Measurements from ENCODE around the gene ATAD3B.
"Not testable (repeated sequence)": the region's sequence is repeated elsewhere in the genome, so short reads cannot be mapped to it uniquely, and the experiment has no call there.

DNA sequence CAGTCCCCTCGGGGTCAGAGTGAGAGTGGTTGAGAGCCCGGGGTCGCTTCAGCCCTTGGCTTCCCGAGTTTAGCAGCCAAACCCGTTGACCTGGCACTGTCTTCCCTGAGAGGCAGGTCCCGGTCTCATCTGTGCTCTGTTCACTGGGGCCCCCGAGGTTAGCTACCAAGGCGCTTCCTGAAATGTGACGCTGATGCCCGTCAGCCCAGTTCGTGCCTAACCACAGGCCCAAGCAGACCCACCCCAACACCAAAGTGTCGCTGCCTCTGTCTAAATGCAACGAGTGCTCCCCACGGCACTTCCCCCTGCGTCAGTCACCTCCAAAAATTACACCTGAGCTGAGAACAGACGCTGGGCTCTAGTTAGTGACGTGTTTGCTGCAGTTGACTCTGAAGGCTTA is 4.4 kb downstream of the ATAD3B start:
- TF ChIP-seq, protein P1, sequence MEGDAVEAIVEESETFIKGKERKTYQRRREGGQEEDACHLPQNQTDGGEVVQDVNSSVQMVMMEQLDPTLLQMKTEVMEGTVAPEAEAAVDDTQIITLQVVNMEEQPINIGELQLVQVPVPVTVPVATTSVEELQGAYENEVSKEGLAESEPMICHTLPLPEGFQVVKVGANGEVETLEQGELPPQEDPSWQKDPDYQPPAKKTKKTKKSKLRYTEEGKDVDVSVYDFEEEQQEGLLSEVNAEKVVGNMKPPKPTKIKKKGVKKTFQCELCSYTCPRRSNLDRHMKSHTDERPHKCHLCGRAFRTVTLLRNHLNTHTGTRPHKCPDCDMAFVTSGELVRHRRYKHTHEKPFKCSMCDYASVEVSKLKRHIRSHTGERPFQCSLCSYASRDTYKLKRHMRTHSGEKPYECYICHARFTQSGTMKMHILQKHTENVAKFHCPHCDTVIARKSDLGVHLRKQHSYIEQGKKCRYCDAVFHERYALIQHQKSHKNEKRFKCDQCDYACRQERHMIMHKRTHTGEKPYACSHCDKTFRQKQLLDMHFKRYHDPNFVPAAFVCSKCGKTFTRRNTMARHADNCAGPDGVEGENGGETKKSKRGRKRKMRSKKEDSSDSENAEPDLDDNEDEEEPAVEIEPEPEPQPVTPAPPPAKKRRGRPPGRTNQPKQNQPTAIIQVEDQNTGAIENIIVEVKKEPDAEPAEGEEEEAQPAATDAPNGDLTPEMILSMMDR (IDR thresholded peaks at IDR 0.05), result not testable (repeated sequence)
- not testable (repeated sequence) for TF ChIP-seq POLR2A (IDR thresholded peaks at IDR 0.05)

Data from right lobe of liver (tissue), 4 donors.